Dermis blood vessel endothelial cell (primary cell): ENCODE results near the gene CACNA1A. TPM values are rescaled to one million over a fixed set of nuclear protein-coding genes. Genes with fewer than 3 reads are reported as not detected.
A peak's percentile ranks its signal among the peaks of the same experiment; 100 is the strongest.
"Not testable (repeated sequence)": the region's sequence is repeated elsewhere in the genome, so short reads cannot be mapped to it uniquely, and the experiment has no call there.

Source experiments
- DNase-seq: peaks from one replicate; pipeline ENCODE4 v3.0.0; 2010
- total RNA-seq: library from RNA; depleted of rRNA; stranded (reverse); fragments of >200 nt; gene quantifications from 2 replicates; pipeline ENCODE4 v1.2.3, GENCODE V29; 2014

CACNA1A gene
- total RNA-seq, 1 donor from 2014 or later, result 0.17 TPM

DNA sequence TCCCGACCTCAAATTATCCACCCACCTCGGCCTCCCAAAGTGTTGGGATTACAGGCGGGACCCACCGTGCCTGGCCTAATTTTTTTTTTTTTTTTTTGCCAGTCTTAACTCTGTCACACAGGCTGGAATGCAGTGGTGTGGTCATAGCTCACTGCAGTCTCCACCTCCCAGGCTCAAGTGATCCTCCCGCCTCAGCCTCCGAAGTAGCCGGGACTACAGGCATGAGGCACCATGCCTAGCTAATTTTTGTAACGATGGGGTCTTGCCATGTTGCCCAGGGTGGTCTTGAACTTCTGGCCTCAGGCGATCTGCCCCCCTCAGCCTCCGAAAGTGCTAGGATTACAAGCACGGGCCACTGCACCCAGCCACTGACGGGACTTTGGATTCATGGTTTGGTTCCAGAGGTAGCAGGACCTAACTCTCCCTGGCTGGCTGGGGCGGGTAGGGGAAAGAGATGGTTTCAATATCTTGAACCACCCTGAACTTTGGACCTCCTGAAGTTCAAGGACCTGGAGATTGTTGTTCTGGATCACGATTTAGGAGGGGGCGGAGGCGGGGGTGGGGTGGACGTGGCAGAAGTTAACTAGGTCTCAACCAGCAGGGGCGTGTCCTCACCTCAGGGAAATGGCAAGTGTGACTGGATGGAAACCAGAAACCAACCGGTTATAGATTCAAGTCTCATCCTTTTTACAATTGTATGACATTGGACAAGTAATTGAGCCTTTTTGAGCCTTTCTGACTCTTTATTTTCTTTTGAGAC is 315.3 kb downstream of the CACNA1A start:
- DNase-seq, result no peak

DNA sequence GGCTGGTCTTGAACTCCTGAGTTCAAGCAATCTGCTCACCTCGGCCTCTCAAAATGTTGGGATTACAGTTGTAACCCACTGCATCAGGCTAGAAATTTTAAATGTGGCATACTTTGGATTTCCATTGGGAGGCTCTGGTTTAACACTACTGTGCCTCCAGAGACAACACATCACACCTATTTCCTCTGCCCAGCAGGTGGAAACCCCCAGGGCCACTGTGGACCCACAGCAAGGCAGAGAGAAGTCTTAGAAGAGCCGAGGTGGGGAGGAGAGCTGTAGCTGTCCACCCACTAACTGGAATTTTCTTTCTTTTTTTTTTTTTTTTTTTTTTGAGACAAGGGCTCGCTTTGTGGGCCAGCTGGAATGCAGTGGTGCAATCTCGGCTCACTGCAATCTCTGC is 316.7 kb downstream of the CACNA1A start:
- DNase-seq, result no peak

GRCh38 chr19:13187419-13187818 is 318.9 kb downstream of the CACNA1A start:
- DNase-seq, result no peak

DNA sequence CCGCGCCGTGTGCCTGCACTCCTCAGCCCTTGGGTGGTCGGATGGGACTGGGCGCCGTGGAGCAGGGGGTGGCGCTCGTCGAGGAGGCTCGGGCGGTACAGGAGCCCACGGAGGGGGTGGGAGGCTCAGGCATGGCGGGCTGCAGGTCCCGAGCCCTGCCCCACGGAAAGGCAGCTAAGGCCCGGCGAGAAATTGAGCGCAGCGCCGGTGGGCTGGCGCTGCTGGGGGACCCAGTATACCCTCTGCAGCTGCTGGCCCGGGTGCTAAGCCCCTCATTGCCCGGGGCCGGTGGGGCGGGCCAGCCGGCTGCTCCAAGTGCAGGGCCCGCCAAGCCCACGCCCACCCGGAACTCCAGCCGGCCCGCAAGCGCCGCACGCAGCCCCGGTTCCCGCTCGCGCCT is 319.6 kb downstream of the CACNA1A start:
- not testable (repeated sequence) for DNase-seq

- not testable (repeated sequence) for DNase-seq
Observed at GRCh38 chr19:13185763-13186657, 320.3 kb downstream of the CACNA1A start.

DNA sequence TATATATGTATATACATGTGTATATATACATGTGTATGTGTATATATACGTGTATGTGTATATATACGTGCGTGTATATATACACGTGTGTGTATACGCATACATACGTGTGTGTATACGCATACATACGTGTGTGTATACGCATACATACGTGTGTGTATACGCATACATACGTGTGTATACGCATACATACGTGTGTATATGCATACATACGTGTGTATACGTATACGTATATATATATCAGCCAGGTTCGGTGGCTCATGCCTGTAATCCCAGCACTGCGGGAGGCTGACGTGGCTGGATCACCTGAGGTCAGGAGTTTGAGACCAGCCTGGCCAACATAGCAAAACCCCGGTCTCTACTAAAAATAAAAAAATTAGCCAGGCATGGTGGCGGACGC is 321.4 kb downstream of the CACNA1A start:
- DNase-seq, result not testable (repeated sequence)

DNA sequence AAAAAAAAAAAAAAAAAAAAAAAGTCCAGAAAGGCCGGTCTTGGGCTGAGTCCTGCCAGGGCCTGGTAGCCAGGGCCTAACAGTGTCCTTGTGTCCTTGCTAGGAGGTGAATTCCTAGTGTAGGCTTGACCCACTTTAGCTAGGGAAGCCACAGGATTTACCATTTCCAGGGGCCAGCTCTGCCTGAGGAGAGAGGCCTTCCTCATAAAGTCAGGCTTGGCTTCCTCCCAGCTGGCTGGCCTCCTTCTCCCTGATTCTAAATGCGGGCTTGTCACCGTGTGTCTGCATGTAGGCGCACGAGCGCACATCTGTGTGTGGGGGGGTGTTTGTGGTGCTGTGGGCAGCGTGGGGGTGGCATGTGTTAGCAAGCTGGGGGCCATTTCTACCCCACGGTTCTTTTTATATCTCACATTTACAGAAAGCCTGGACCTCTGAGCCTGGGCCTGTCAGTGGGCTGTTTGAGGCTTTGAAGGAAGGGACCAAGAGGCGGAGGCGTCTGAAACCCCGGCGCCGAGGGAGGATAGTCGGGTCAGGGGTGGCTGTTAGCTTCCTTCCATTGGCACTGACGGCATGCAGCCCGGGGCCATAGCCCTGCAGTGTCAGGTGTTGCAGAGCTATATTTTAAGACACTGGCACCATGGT is 324.4 kb downstream of the CACNA1A start:
- peak; percentile 34 for DNase-seq

GRCh38 chr19:13178291-13178690 is 328.0 kb downstream of the CACNA1A start:
- not testable (repeated sequence) for DNase-seq

GRCh38 chr19:13177584-13177983 is 328.7 kb downstream of the CACNA1A start:
- not testable (repeated sequence) for DNase-seq

GRCh38 chr19:13176345-13176744 is 329.9 kb downstream of the CACNA1A start:
- DNase-seq, result no peak

- no peak for DNase-seq
Observed at GRCh38 chr19:13173139-13173737, 333.0 kb downstream of the CACNA1A start.

GRCh38 chr19:13172346-13173138 is 333.7 kb downstream of the CACNA1A start:
- peak; percentile 83 for DNase-seq

DNA sequence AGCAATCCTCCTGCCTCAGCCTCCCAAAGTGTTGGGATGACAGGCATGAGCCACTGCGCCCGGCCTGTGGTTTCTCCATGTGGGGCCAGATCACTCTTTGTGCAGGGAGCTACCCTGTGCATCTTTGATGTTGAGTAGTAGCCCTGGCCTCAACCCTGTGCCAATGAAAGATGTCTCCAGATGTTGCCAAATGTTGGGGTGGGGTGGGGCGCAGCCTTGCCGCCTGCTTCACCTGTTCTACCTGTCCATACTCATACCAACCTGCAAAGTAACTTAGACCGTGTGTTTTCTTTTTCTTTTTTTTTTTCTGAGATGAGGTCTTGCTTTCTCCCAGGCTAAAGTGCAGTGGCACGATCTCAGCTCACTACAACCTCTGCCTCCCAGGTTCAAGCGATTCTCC is 335.1 kb downstream of the CACNA1A start:
- no peak for DNase-seq

GRCh38 chr19:13169769-13170168 is 336.5 kb downstream of the CACNA1A start:
- peak; percentile 28 for DNase-seq

DNA sequence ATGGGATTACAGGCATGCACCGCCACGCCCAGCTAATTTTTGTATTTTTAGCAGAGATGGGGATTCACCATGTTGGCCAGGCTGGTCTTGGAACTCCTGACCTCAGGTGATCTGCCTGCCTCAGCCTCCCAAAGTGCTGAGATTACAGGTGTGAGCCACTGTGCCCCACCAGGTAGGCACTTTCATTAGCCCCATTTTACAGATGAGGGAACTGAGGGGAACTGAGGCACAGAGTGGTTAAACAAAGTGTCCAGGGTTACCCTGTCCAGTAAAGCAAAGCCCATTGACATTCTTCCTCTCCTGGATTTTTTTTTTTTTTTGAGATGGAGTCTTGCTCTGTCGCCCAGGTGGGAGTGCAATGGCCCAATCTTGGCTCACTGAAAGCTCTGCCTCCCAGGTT is 340.1 kb downstream of the CACNA1A start:
- DNase-seq, result not testable (repeated sequence)

- peak; percentile 38 for DNase-seq
Observed at GRCh38 chr19:13165162-13165997, 340.9 kb downstream of the CACNA1A start.

DNA sequence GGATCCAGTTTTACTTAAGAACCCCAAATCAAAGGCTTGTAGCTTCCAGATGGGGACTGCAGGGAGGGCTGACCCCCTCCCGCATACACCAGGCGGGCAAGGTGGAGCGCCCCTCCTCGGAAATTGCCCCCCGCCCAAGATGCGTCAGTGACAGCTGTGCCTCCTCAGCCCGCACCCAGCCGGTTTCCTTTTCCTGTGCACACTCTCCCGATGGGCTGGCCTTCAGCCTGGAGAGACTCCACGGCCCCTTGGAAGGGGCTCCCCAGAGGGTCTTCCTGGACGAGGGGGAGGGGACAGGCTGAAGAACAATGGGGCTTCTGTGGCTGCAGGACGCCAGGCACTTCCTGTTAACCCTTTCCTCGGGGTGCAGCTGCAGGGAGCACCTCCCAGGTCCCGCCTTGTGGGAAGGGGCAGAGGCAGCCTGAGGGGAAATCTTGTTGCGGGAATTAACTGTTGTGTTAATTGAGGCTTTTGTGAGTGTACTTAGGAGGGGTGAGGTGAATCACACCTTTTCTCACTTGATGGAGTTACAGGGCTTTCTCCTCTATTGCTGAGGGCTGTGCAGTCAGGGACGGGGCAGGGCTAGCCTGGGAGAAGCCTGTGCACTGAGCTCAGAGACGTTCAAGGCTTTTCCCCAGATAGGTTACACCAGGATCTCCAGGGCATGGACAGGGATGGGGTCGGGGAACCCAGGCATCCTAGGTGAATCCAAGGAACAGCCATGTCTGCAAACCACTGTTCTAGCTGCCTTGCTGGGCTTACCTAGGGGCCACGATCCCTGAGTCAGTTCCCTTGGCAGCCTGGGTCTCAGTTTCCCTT is 341.7 kb downstream of the CACNA1A start:
- DNase-seq, result peak; percentile 93

DNA sequence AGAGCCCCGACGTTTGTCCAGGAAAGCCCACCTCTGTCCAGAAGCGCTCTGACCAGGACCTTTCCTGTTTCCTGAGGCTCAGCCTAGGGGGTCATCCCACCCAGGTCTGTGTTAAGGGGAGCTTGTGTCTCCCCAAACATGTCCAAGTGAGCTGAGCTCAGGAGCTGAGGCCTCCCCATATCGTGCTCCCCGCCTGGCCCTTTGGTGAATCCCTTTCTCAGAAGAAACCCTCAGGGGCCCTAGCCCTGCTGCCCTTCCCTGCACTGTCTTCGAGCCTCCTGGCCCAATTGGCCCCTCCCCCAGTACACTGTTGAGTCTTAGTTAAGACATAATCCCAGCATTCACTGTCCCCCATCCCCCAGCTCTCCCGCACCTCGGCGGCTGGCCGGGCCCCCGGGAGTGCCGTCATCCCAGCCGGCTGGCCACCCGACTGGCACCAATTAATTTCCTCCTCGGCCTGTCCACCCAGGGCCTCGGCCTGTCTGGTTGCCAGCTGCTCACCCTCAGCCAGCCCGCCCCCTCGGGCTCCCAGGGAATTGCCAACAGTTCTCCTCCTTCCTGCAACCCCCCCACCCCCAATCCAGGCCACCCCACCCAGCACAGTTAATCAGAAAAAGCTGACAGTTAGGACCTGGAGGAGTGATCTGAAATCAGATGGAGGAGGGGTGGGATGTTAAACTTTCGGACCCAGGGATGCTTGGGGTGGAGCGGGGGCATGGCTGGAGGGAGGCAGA is 342.5 kb downstream of the CACNA1A start:
- DNase-seq, result peak; percentile 74
